CD4-positive, alpha-beta memory T cell (primary cell): ENCODE data around the gene WFDC9. TPM values are rescaled to one million over a fixed set of nuclear protein-coding genes. Genes with fewer than 3 reads are reported as not detected.
"Not testable (repeated sequence)": the region's sequence is repeated elsewhere in the genome, so short reads cannot be mapped to it uniquely, and the experiment has no call there.

Source experiments
- CTCF ChIA-PET: fragments of 350-600 bp; sonication (Branson Sonifier 250); formaldehyde crosslinking; loops from one replicate; lab custom pipeline; 2021; ENCODE audit warnings: inconsistent platforms; ENCODE audit not compliant: partially characterized antibody; lab: Charles Lee
- POLR2A ChIA-PET: fragments of 350-600 bp; sonication (Branson Sonifier 250); formaldehyde crosslinking; loops from one replicate; lab custom pipeline; 2021; ENCODE audit not compliant: partially characterized antibody; lab: Charles Lee
- DNase-seq, 5 donors: peaks; one replicate each; pipeline versions ENCODE4 v3.0.0 to v3.0.0-alpha.2; 2020 to 2022; ENCODE audit warnings: mixed read lengths in 1 of 5
- H3K27ac ChIP-seq: one replicate; pipeline ENCODE4 v1.7.0; 2013; ENCODE audit warnings: low read depth, low read length
- H3K27me3 ChIP-seq: 2 replicates; pipeline ENCODE4 v1.7.0; 2013; ENCODE audit warnings: mild to moderate bottlenecking, low read length, moderate library complexity; ENCODE audit not compliant: insufficient read depth
- H3K36me3 ChIP-seq: 2 replicates; pipeline ENCODE4 v1.7.0; 2013; ENCODE audit warnings: mild to moderate bottlenecking, low read length, moderate library complexity; ENCODE audit not compliant: insufficient read depth
- H3K4me1 ChIP-seq: 2 replicates; pipeline ENCODE4 v1.7.0; 2013; ENCODE audit warnings: mild to moderate bottlenecking, low read length, moderate library complexity; ENCODE audit not compliant: insufficient read depth
- H3K4me3 ChIP-seq, 2 donors: one replicate each; pipeline ENCODE4 v1.7.0; 2013; ENCODE audit warnings: low read length in 2 of 2, mild to moderate bottlenecking in 1 of 2
- H3K9me3 ChIP-seq, 2 donors: one replicate each; pipeline ENCODE4 v1.7.0; 2013; ENCODE audit warnings: low read length in 2 of 2, control low read depth in 1 of 2; ENCODE audit not compliant: control insufficient read depth in 1 of 2
- H3K27ac Mint-ChIP-seq, 7 donors: one replicate each; pipeline ENCODE4 v1.8.0; 2020 to 2021; ENCODE audit warnings: mixed read lengths in 7 of 7, mild to moderate bottlenecking in 6 of 7, inconsistent platforms in 3 of 7, moderate library complexity in 3 of 7
- H3K27me3 Mint-ChIP-seq, 2 donors: one replicate each; pipeline ENCODE4 v1.8.0; 2020 to 2021; ENCODE audit warnings: mixed read lengths in 2 of 2
- H3K36me3 Mint-ChIP-seq, 2 donors: one replicate each; pipeline ENCODE4 v1.8.0; 2020 to 2021; ENCODE audit warnings: mixed read lengths in 2 of 2, inconsistent platforms in 1 of 2, mild to moderate bottlenecking in 1 of 2
- H3K4me1 Mint-ChIP-seq, 4 donors: one replicate each; pipeline ENCODE4 v1.8.0; 2020 to 2021; ENCODE audit warnings: mixed read lengths in 4 of 4, mild to moderate bottlenecking in 1 of 4
- H3K4me3 Mint-ChIP-seq, 8 donors: one replicate each; pipeline ENCODE4 v1.8.0; 2020 to 2021; ENCODE audit warnings: mixed read lengths in 8 of 8, mild to moderate bottlenecking in 7 of 8, moderate library complexity in 6 of 8, inconsistent platforms in 3 of 8
- H3K9me3 Mint-ChIP-seq, 8 donors: one replicate each; pipeline ENCODE4 v1.8.0; 2020 to 2021; ENCODE audit warnings: mixed read lengths in 8 of 8, mild to moderate bottlenecking in 5 of 8, inconsistent platforms in 3 of 8, moderate library complexity in 1 of 8
- intact Hi-C: fragments of 100-400 bp; cut with micrococcal nuclease; formaldehyde crosslinking; loops from one replicate; pipeline ENCODE4 v1.15.1; 2023
- polyA plus RNA-seq, 2 donors: library from polyadenylated mRNA; unstranded; fragments of 300-500 nt; fragmentation: Illumina TruSeq; gene quantifications; one replicate each; pipeline ENCODE4 v1.2.3, GENCODE V29; 2021
- total RNA-seq, 2 experiments: library from RNA; stranded (reverse); gene quantifications; one replicate each; pipeline ENCODE4 v1.2.3, GENCODE V29; 2021

WFDC9 gene
- not detected for total RNA-seq
- not detected for polyA plus RNA-seq

- ChIA-PET CTCF (interaction anchor here (2.1 kb wide), 1 partner anchor 140 kb away, joined by 5 read pairs; no protein-coding TSS in a partner anchor), POLR2A (no interaction called here)
- DNase-seq = no peak
- H3K4me3 ChIP-seq = no peak within 1 kb of the TSS
- no peaks in the 10 kb centered on the region for H3K4me1 ChIP-seq
- H3K27me3 ChIP-seq = no peaks in the 10 kb centered on the region
- peaks cover 0 to 4% (median 0%) of the 10 kb centered on the region in 8 donors for H3K9me3 Mint-ChIP-seq
- no peaks in the 10 kb centered on the region for H3K36me3 ChIP-seq
- H3K27ac ChIP-seq = no peak within 1 kb of the TSS
- no peaks in the 10 kb centered on the region for H3K9me3 ChIP-seq
- intact Hi-C loops = no loop called here
- no peak within 1 kb of the TSS for H3K4me3 Mint-ChIP-seq
- no peak within 1 kb of the TSS for H3K27ac Mint-ChIP-seq
- H3K27me3 Mint-ChIP-seq = peaks cover 15 to 33% of the 10 kb centered on the region in 2 donors
- H3K4me1 Mint-ChIP-seq = peaks cover 0 to 3% (median 2%) of the 10 kb centered on the region in 4 donors
- no peaks in the 10 kb centered on the region for H3K36me3 Mint-ChIP-seq
These were observed at the start of gene WFDC9 for GRCh38 chr20:45631184-45631583. TSS of gene WFDC9 (minus strand) at chr20:45631284. CDS start at chr20:45610181, 21,103 bp downstream.

- H3K9me3 Mint-ChIP-seq = peaks cover 3 to 56% (median 41%) of the 10 kb centered on the region in 8 donors
- ChIA-PET CTCF (no interaction called here), POLR2A (no interaction called here)
- H3K27ac Mint-ChIP-seq = no peak overlapping the region
- H3K27me3 ChIP-seq = no peaks in the 10 kb centered on the region
- no peak overlapping the region for H3K27ac ChIP-seq
- H3K4me1 ChIP-seq = no peaks in the 10 kb centered on the region
- H3K4me1 Mint-ChIP-seq = no peaks in the 10 kb centered on the region
- H3K27me3 Mint-ChIP-seq = peaks cover 9 to 25% of the 10 kb centered on the region in 2 donors
- peaks cover 0 to 4% of the 10 kb centered on the region in 2 donors for H3K36me3 Mint-ChIP-seq
- no peak for DNase-seq
- H3K4me3 ChIP-seq = no peak overlapping the region
- intact Hi-C loops = no loop called here
- H3K4me3 Mint-ChIP-seq = no peak overlapping the region
- H3K36me3 ChIP-seq = no peaks in the 10 kb centered on the region
- H3K9me3 ChIP-seq = peaks cover 0 to 12% of the 10 kb centered on the region in 2 donors
These were observed 48.6 kb upstream of the WFDC9 start for GRCh38 chr20:45679650-45680049.

GRCh38 chr20:45672765-45673164, 41.7 kb upstream of the WFDC9 start:
- Histone ChIP-seq H3K4me3 (no peak overlapping the region), H3K27ac (no peak overlapping the region), H3K36me3 (no peaks in the 10 kb centered on the region), H3K4me1 (no peaks in the 10 kb centered on the region), H3K9me3 (no peaks in the 10 kb centered on the region), H3K27me3 (no peaks in the 10 kb centered on the region)
- Mint-ChIP-seq H3K9me3 (peaks cover 0 to 21% (median 11%) of the 10 kb centered on the region in 8 donors), H3K36me3 (peaks cover 0 to 2% of the 10 kb centered on the region in 2 donors), H3K4me1 (no peaks in the 10 kb centered on the region), H3K27me3 (peaks cover 16% of the 10 kb centered on the region in 2 donors), H3K4me3 (no peak overlapping the region), H3K27ac (no peak overlapping the region)
- ChIA-PET CTCF (no interaction called here), POLR2A (no interaction called here)
- no peak for DNase-seq
- intact Hi-C loops = no loop called here

- Histone ChIP-seq H3K27ac (no peak within 1 kb of the TSS), H3K4me1 (no peaks in the 10 kb centered on the region), H3K4me3 (no peak within 1 kb of the TSS), H3K36me3 (no peaks in the 10 kb centered on the region), H3K9me3 (no peaks in the 10 kb centered on the region), H3K27me3 (no peaks in the 10 kb centered on the region)
- no peak within 1 kb of the TSS for H3K4me3 Mint-ChIP-seq
- intact Hi-C loops = no loop called here
- ChIA-PET CTCF (no interaction called here), POLR2A (no interaction called here)
- no peaks in the 10 kb centered on the region for H3K4me1 Mint-ChIP-seq
- H3K9me3 Mint-ChIP-seq = peaks cover 0 to 4% (median under 1%) of the 10 kb centered on the region in 8 donors
- no peaks in the 10 kb centered on the region for H3K36me3 Mint-ChIP-seq
- peaks cover 14 to 23% of the 10 kb centered on the region in 2 donors for H3K27me3 Mint-ChIP-seq
- DNase-seq = no peak
- no peak within 1 kb of the TSS for H3K27ac Mint-ChIP-seq
These were observed 39.1 kb upstream of the WFDC9 start, which contains the start of gene WFDC11 for GRCh38 chr20:45670139-45670538. TSS of gene WFDC11 (minus strand) at chr20:45670239. CDS start at chr20:45650600, 19,639 bp downstream.

GRCh38 chr20:45657038-45657437, 26.0 kb upstream of the WFDC9 start:
- H3K4me1 ChIP-seq, H3K4me1 Mint-ChIP-seq, H3K27me3 Mint-ChIP-seq, H3K27ac Mint-ChIP-seq, H3K9me3 ChIP-seq, H3K27me3 ChIP-seq, POLR2A ChIA-PET, H3K4me3 Mint-ChIP-seq, H3K36me3 Mint-ChIP-seq, CTCF ChIA-PET, H3K27ac ChIP-seq, intact Hi-C loops, DNase-seq, H3K4me3 ChIP-seq, H3K36me3 ChIP-seq: not testable (repeated sequence)
- peaks cover 0 to 11% (median 4%) of the 10 kb centered on the region in 8 donors for H3K9me3 Mint-ChIP-seq

- Mint-ChIP-seq H3K9me3 (peaks cover 0 to 14% (median 0%) of the 10 kb centered on the region in 8 donors), H3K4me3 (peak overlapping the region in 1 of 8 donors; percentile 40), H3K27me3 (peaks cover 3 to 21% of the 10 kb centered on the region in 2 donors)
- H3K36me3 Mint-ChIP-seq, H3K27ac Mint-ChIP-seq, H3K4me3 ChIP-seq, H3K36me3 ChIP-seq, POLR2A ChIA-PET, H3K4me1 Mint-ChIP-seq, H3K27me3 ChIP-seq, intact Hi-C loops, H3K9me3 ChIP-seq, CTCF ChIA-PET, H3K4me1 ChIP-seq, H3K27ac ChIP-seq: not testable (repeated sequence)
- DNase-seq = peak in 2 of 5 donors; percentile 3 to 6
These were observed 20.6 kb upstream of the WFDC9 start for GRCh38 chr20:45651726-45652125.

GRCh38 chr20:45649312-45649863, 18.3 kb upstream of the WFDC9 start:
- intact Hi-C loops = no loop called here
- POLR2A ChIA-PET = no interaction called here
- Histone ChIP-seq H3K36me3 (no peaks in the 10 kb centered on the region), H3K4me1 (no peaks in the 10 kb centered on the region), H3K9me3 (no peaks in the 10 kb centered on the region), H3K4me3 (no peak overlapping the region), H3K27ac (no peak overlapping the region), H3K27me3 (no peaks in the 10 kb centered on the region)
- Mint-ChIP-seq H3K27me3 (peaks cover 4 to 18% of the 10 kb centered on the region in 2 donors), H3K4me1 (no peaks in the 10 kb centered on the region), H3K4me3 (no peak overlapping the region), H3K9me3 (peaks cover 0 to 12% (median 0%) of the 10 kb centered on the region in 8 donors), H3K27ac (no peak overlapping the region), H3K36me3 (no peaks in the 10 kb centered on the region)
- CTCF ChIA-PET = no interaction called here
- no peak for DNase-seq
